Measurements from ENCODE around the gene ROM1.
"Not testable (repeated sequence)": the region's sequence is repeated elsewhere in the genome, so short reads cannot be mapped to it uniquely, and the experiment has no call there.

Gene ROM1

GRCh38 chr11:62612366-62613290, at the start of gene ROM1, which contains the start of gene EML3:
TSS of gene ROM1 (plus strand) at chr11:62613257. CDS start at chr11:62613282, 25 bp downstream.
TSS of gene EML3 (minus strand) at chr11:62612775. CDS start at chr11:62612457, 318 bp downstream.
- peak; percentile 69 to 87 for DNase-seq

GRCh38 chr11:62565100-62565802, 47.8 kb upstream of the ROM1 start:
- DNase-seq, result no peak

- DNase-seq, result no peak
Observed at GRCh38 chr11:62566247-62566646, 46.8 kb upstream of the ROM1 start.

- no peak for DNase-seq
Observed at GRCh38 chr11:62567018-62567633, 45.9 kb upstream of the ROM1 start.

GRCh38 chr11:62569611-62570010, 43.4 kb upstream of the ROM1 start:
- no peak for DNase-seq

- not testable (repeated sequence) for DNase-seq
Observed at GRCh38 chr11:62570903-62571302, 42.2 kb upstream of the ROM1 start.

GRCh38 chr11:62571493-62571892, 41.6 kb upstream of the ROM1 start:
- DNase-seq, result not testable (repeated sequence)

GRCh38 chr11:62572431-62572830, 40.6 kb upstream of the ROM1 start:
- no peak for DNase-seq

GRCh38 chr11:62573006-62573591, 40.0 kb upstream of the ROM1 start:
- no peak for DNase-seq

- DNase-seq, result peak; percentile 97 to 99
Observed at GRCh38 chr11:62573592-62574362, 39.3 kb upstream of the ROM1 start, which contains the start of gene EEF1G. TSS of gene EEF1G (minus strand) at chr11:62573891. CDS start at chr11:62573842, 49 bp downstream.

GRCh38 chr11:62574363-62575071, 38.5 kb upstream of the ROM1 start:
- DNase-seq, result no peak

- DNase-seq, result peak in 1 of 2 experiments; percentile 36
Observed at GRCh38 chr11:62575156-62575555, 37.9 kb upstream of the ROM1 start.

- no peak for DNase-seq
Observed at GRCh38 chr11:62575837-62576236, 37.2 kb upstream of the ROM1 start.

- no peak for DNase-seq
Observed at GRCh38 chr11:62577046-62577714, 35.9 kb upstream of the ROM1 start.

- no peak for DNase-seq
Observed at GRCh38 chr11:62578541-62578940, 34.5 kb upstream of the ROM1 start.

- no peak for DNase-seq
Observed at GRCh38 chr11:62579252-62579651, 33.8 kb upstream of the ROM1 start.

- DNase-seq, result no peak
Observed at GRCh38 chr11:62580959-62581715, 31.9 kb upstream of the ROM1 start.

- DNase-seq, result not testable (repeated sequence)
Observed at GRCh38 chr11:62581735-62582134, 31.3 kb upstream of the ROM1 start.

- not testable (repeated sequence) for DNase-seq
Observed at GRCh38 chr11:62585356-62585755, 27.7 kb upstream of the ROM1 start.
